HEK293T (cell line): ENCODE measurements around the gene COL26A1.

Experiments used
- ELF4 ChIP-seq: fragments of 450-650 bp; IDR thresholded peaks from 2 replicates; pipeline ENCODE4 v1.6.1; 2017; ENCODE audit warnings: antibody characterized with exemption
- FOXM1 ChIP-seq: fragments of 450-650 bp; IDR thresholded peaks from 2 replicates; pipeline ENCODE4 v1.6.1; 2017; ENCODE audit warnings: mild to moderate bottlenecking, borderline replicate concordance
- HDGF ChIP-seq: fragments of 450-650 bp; IDR thresholded peaks from 2 replicates; pipeline ENCODE4 v1.6.1; 2017; ENCODE audit warnings: antibody characterized with exemption, borderline replicate concordance
- NFRKB ChIP-seq: fragments of 450-650 bp; IDR thresholded peaks from 2 replicates; pipeline ENCODE4 v1.6.1; 2016; ENCODE audit warnings: mild to moderate bottlenecking, moderate library complexity
- PKNOX1 ChIP-seq: fragments of 450-650 bp; IDR thresholded peaks from 2 replicates; pipeline ENCODE4 v1.6.1; 2016
- SP1 ChIP-seq: fragments of 450-650 bp; IDR thresholded peaks from 2 replicates; pipeline ENCODE4 v1.6.1; 2017
- TARDBP ChIP-seq: fragments of 450-650 bp; IDR thresholded peaks from 2 replicates; pipeline ENCODE4 v1.6.1; 2016

- no peak for TF ChIP-seq SP1
- TF ChIP-seq HDGF = no peak
- no peak for TF ChIP-seq PKNOX1
- no peak for TF ChIP-seq TARDBP
- no peak for TF ChIP-seq ELF4
- TF ChIP-seq NFRKB = no peak
- no peak for TF ChIP-seq FOXM1
Measured at GRCh38 chr7:101556453-101556968, 193.8 kb downstream of the COL26A1 start.
